Measurements from ENCODE around the gene OSBP2.

Gene OSBP2

GRCh38 chr22:30650508-30651116, 44.1 kb upstream of the OSBP2 start:
- TF ChIP-seq CTCF (IDR thresholded peaks at IDR 0.05; ENCODE audit: low read depth, low read length), result no peak
- H3K4me3 ChIP-seq (replicated peaks in 1 of 2; ENCODE audit: low read depth in 2 of 2, low read length in 2 of 2), result no peak overlapping the region
- no peak for DNase-seq (ENCODE audit: low read depth in 2 of 2)

DNA sequence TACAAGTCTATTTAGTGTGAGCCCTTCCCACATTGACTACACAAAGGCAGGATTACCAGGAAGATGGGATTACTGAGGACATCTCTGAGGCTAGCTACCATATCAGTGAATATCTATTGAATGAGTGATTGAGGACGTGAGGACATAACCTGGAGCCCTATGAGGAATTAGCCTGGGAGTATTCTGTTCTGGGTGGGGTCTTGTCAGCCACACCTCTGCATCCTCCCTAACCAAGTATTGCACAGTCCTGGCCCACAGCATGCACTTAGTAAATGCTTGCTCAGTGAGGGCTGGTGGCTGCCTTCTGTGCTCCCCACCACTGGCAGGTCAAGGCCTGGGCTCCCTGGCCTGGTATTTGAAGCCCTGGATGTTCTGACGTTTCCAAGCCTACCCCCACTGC, 41.8 kb upstream of the OSBP2 start:
- DNase-seq (ENCODE audit: low read depth in 2 of 2), result no peak
- no peak for TF ChIP-seq CTCF (IDR thresholded peaks at IDR 0.05; ENCODE audit: low read depth, low read length)
- H3K4me3 ChIP-seq (replicated peaks in 1 of 2; ENCODE audit: low read depth in 2 of 2, low read length in 2 of 2), result no peak overlapping the region

DNA sequence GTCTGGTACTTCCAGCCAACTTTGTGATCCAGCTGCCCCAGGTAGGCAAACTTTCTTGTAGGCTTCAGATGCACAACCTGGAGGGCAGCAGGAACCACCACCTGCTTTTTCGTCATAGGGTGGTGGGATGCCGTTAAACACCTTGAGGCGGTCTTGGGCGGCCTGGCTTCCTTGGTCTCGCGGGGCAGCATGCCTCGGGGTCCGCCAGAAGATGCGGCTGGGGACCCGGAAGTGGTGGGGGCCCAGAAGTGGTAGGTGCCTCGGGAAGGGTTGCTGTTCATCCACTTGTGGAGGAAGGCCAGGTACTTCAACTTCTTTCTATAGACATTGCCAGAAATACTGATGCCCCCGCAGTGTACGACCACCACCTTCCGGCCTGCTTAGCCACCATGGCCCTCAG, 40.3 kb upstream of the OSBP2 start:
- H3K4me3 ChIP-seq (replicated peaks in 1 of 2; ENCODE audit: low read depth in 2 of 2, low read length in 2 of 2), result no peak overlapping the region
- no peak for TF ChIP-seq CTCF (IDR thresholded peaks at IDR 0.05; ENCODE audit: low read depth, low read length)
- no peak for DNase-seq (ENCODE audit: low read depth in 2 of 2)

DNA sequence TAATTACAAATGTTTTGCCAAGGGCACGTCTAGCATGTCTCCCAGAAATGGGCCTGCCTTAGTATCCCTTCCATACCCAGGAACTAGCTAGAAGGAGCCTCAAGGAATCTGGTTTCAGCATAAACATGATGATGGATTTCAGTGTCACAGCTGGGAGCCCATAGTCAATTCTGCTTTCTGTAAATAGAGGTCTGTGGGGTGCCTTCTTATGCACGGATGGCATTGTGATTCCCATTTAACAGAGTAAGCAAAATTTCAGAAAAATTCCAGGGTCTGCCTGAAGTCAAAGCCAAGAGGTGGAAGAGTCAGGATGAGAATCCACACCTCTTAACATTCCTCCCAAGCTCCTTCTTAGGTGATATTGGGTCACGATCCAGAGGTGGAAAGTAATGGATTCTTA, 39.1 kb upstream of the OSBP2 start:
- DNase-seq (ENCODE audit: low read depth in 2 of 2), result no peak
- no peak overlapping the region for H3K4me3 ChIP-seq (replicated peaks in 1 of 2; ENCODE audit: low read depth in 2 of 2, low read length in 2 of 2)
- no peak for TF ChIP-seq CTCF (IDR thresholded peaks at IDR 0.05; ENCODE audit: low read depth, low read length)

DNA sequence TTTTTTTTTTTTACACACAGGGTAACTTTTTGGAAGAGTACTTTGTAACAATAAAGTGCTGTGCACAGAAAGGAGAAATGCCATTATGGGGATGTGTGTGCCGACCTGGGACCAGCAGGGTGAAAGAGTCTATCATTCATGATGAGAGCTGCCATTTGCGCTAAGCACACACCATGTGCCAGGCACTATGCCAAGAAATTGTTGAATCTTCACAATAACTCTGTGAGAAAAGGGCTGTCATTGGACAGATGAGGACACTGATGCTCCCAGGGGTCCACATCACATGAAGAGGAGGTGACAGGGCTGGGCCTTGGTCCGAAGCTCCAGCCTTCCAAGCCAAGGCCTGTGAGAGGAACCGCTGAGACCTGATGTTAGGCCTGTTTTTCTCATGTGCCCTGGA, 32.6 kb upstream of the OSBP2 start:
- TF ChIP-seq CTCF (IDR thresholded peaks at IDR 0.05; ENCODE audit: low read depth, low read length), result no peak
- DNase-seq (ENCODE audit: low read depth in 2 of 2), result no peak
- H3K4me3 ChIP-seq (replicated peaks in 1 of 2; ENCODE audit: low read depth in 2 of 2, low read length in 2 of 2), result no peak overlapping the region

DNA sequence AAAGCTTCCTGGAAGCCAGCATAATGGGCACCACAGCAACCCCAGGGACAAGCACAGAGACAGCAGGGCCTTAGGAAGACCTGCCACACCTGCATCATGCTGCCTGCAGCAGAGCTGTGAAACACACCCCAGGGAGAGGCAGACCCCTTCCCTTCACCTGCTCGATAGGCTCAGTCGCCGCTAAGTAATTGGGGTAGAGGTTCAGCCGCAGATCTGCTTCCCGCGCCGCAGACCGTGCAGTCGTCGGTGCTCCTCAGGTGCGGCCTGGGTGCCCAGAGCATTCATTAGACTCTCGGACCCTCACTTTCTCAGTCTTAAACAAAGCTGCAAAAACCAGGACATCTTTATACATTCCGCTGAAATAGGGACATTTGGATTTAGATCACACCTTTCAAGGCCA, 29.9 kb upstream of the OSBP2 start:
- DNase-seq (ENCODE audit: low read depth in 2 of 2), result no peak
- TF ChIP-seq CTCF (IDR thresholded peaks at IDR 0.05; ENCODE audit: low read depth, low read length), result no peak
- no peak overlapping the region for H3K4me3 ChIP-seq (replicated peaks in 1 of 2; ENCODE audit: low read depth in 2 of 2, low read length in 2 of 2)

DNA sequence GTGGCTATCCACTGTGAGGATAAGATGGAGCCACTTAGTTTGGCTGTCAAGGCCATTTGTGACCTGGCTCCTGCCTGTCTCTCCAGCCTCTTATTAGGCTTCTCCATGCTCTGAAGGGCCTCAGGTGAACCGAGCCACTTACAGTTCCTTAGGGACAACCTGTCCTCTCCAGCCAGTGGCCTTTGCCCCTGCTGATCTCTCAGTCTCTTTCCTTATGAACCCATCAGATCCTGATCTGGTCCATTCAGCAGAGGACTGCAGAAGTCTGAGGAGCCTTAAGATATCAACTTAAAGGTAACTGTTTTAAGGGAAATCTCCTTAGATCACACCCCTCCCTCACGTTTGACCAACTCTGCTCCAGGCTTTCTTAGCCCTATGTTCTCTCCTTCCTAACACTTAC, 29.4 kb upstream of the OSBP2 start:
- no peak for TF ChIP-seq CTCF (IDR thresholded peaks at IDR 0.05; ENCODE audit: low read depth, low read length)
- no peak overlapping the region for H3K4me3 ChIP-seq (replicated peaks in 1 of 2; ENCODE audit: low read depth in 2 of 2, low read length in 2 of 2)
- no peak for DNase-seq (ENCODE audit: low read depth in 2 of 2)
